Fibroblast of gingiva (primary cell): Measurements from ENCODE around the gene NTSR2.
"Not testable (repeated sequence)": the region's sequence is repeated elsewhere in the genome, so short reads cannot be mapped to it uniquely, and the experiment has no call there.

Source experiments
- DNase-seq: peaks from one replicate; pipeline ENCODE4 v3.0.0-alpha.2; 2011; ENCODE audit warnings: low read depth

The NTSR2 gene

GRCh38 chr2:11679486-11680181 is 9.6 kb upstream of the NTSR2 start:
- no peak for DNase-seq

GRCh38 chr2:11679016-11679415 is 9.0 kb upstream of the NTSR2 start:
- DNase-seq: no peak

DNA sequence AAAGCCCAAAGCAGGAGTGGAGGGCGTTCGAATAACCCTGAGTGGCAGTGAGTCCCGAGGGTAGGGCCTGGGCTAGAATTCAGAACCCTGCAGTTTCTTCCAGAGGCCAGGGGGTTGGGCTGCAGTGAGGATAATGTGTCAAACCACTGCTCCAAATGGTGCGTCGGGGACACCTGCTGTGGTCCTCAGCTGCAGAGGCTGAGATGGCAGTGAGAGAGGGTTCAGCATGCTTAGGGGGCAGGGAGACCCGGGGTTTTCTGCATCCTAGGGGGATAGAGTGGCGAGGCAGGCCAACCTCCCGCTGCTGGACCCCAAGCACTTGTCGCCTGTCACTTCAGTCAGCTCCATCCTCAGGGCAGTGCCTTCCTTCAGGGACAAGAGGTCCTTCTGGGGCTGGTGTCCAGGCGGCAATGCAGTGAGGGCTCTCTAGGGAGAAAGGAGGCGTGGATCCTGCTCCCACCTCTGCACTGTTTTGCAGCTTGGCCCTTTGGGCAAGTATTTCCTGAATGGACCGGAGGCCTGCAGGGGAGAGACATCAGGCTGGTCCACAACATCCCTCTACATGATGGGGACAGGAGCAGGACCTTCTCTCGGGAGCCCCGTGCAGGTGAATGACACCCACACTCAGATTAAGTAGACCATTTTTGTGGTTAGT is 8.4 kb upstream of the NTSR2 start:
- DNase-seq: no peak

- DNase-seq: no peak
These were observed 7.4 kb upstream of the NTSR2 start for GRCh38 chr2:11677136-11678055.

- no peak for DNase-seq
These were observed 6.6 kb upstream of the NTSR2 start for GRCh38 chr2:11676640-11677039.

- DNase-seq: no peak
These were observed 5.6 kb upstream of the NTSR2 start for GRCh38 chr2:11675423-11676112.

DNA sequence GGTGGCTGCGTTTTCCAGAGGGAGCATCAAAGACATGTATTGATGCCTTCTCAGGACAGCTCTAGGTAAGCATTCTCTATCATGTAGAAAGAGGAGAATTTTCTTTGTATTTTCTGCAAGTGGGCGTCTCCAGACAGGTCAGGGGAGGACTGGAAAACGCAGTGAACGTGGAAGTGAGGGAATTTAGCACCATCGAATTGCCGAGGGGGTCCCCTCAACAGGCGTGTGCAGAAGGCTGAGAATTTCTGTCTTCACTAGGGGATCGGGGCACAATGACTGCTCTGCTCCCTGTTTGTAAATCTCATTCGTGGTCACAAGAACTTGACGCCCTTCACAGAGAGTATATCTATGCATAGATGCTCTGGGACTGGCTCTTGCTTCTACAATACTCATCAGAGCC is 5.0 kb upstream of the NTSR2 start:
- DNase-seq: no peak

DNA sequence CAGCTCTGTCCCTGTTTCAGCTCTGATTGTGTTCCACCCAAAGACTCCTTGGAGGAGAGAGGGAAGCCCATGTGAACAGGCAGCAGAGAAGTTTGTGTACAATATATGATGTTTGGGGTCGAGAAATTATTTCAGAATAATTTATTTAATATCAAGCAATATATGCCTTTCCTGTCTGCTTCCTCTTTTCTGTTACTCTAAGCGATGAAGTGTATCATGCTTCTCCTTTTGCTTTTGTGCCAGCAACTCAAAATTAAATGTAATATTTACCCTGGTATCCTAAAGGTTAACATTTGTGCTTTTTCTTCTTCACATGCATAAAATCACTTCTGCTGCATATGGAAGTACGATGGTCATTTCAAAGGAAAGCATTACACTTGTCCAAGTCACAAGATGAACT is 2.4 kb upstream of the NTSR2 start:
- no peak for DNase-seq

DNA sequence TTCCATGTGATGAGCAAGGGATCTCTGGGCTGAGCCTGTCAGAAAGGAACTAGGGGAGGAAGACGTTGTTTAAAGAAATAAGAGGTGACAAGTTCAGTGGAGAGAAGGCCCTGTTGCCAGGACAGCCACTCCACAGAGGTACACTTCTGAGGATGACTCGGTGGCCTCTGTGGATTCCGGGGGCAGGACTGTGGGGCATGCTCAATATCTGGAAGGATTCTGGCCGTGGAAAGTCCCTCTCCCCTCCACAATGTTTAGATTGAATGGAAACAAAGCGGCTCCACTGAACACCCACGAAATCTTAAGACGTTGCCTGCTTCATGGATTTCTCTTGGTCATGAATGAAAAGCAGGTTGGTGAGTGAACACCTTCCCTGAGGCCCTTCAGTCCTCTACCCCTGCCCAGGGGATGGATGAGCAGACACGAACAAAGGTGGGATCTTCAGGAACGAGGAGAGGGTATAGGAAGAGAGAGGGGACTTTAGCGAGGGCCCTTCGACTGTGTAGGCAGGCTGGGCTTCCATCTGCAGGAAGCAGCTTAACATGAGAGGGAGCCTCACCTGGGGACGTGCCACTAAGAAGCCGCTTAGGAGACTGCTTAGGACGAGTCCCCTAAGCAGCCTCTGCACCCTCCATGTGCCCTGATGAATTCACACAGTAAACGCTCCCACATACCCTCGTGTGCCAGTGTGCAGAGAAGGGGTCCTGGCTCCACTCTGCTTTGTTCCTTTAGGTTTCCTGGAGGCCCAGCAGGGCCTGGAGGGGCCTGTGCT is 1.9 kb downstream of the NTSR2 start:
- DNase-seq: no peak

GRCh38 chr2:11667194-11667593 is 2.8 kb downstream of the NTSR2 start:
- no peak for DNase-seq

GRCh38 chr2:11665510-11666362 is 4.3 kb downstream of the NTSR2 start:
- no peak for DNase-seq

DNA sequence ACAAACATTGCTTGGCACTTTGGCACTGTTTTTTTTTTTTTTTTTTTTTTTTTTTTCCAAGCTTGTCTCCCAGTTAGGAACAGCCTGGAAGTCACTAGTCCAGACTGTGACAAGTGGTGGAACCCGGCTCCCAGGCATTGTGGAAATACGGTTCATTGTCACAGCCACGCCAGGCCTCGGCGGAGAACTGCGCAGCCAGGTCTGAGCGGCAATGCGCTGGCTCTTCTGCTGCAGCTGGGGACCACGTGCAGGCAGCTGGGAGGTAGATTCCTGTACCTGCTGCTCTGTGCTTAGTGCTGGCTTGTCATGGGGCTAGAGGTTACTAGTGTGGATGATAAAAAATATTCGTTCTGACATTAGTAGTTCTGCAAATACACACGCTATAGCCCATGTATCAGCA is 5.0 kb downstream of the NTSR2 start:
- DNase-seq: no peak

- peak; percentile 11 for DNase-seq
These were observed 6.6 kb downstream of the NTSR2 start for GRCh38 chr2:11663427-11663826.

GRCh38 chr2:11662882-11663281 is 7.1 kb downstream of the NTSR2 start:
- no peak for DNase-seq

- DNase-seq: no peak
These were observed 8.0 kb downstream of the NTSR2 start for GRCh38 chr2:11661891-11662435.

GRCh38 chr2:11660396-11660795 is 9.6 kb downstream of the NTSR2 start:
- not testable (repeated sequence) for DNase-seq

DNA sequence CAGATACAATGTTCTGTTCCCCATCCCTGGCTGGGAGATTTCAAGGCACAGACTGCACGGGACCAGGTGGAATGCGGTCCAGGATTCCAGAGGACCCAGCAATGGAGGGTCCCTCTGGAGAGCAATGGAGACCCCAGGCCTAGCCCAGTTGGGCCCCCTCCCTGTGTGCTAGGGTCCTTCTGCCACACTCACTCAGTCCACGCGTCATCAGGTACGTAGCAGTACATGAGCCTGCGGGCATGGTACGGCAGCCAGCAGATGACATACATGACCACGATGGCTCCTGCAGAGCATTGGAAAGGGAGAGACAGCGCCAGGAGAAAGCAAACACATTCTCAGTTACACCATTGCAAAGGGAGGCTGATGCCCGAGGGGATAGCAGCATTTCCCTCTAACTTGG is 10.1 kb downstream of the NTSR2 start:
- DNase-seq: no peak

DNA sequence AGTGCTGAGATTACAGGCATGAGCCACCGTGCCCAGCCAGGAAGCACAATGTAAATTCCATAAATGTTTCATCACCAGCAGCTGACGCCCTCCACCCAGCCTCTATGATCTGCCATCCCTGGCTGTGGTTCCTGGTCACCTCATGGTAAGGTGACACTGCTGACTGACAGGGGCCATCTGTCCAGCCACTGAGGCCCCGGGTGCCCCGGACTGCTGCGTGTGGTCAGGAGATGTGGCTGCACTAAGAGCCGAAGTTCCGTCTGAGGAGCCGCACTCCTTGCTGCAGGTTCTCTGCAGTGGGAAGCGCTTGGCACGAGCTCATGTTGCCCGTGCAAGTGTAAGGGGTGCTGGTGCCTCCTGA is 10.9 kb downstream of the NTSR2 start:
- no peak for DNase-seq

GRCh38 chr2:11658208-11659114 is 11.5 kb downstream of the NTSR2 start:
- no peak for DNase-seq
